NCI-H1417 treated with DMSO at 0.1 percent for 48 hours (cell line): ENCODE data around the gene VGLL4.
"Not testable (repeated sequence)": the region's sequence is repeated elsewhere in the genome, so short reads cannot be mapped to it uniquely, and the experiment has no call there.

ENCODE experiments used
- DNase-seq: peaks from one replicate; lab custom pipeline; 2025; lab: John Stamatoyannopoulos, UW

Gene VGLL4

DNA sequence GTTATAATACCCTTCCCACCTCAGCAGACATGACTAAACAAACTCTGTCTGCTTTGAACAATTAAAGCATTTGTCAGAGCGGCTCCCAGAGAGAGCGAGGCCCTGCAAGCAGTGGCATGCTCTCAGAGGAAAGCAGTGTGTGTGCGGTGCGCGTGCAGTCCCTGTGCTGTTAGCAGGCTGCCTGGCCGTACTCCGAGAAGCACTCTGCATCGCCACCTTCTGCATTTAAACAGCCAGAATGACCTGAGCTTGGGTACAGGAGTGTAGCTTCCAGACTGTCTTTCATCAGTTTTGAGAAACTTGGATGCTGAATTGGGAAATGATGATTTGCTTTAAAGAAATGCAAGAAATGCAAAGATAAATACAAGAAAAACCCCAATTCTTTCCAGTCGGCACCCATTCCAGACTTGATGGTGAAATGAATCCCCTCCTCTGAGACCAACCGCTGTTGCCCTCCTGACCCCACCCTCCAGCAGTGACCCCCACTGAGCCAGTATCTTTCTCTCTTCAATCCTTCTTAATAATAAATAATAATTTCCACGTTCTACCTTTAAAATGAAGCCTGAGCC is 113.5 kb downstream of the VGLL4 start:
- no peak for DNase-seq

GRCh38 chr3:11529281-11529680 is 114.4 kb downstream of the VGLL4 start:
- no peak for DNase-seq

- DNase-seq = not testable (repeated sequence)
Measured at GRCh38 chr3:11526121-11526520, 117.6 kb downstream of the VGLL4 start.

DNA sequence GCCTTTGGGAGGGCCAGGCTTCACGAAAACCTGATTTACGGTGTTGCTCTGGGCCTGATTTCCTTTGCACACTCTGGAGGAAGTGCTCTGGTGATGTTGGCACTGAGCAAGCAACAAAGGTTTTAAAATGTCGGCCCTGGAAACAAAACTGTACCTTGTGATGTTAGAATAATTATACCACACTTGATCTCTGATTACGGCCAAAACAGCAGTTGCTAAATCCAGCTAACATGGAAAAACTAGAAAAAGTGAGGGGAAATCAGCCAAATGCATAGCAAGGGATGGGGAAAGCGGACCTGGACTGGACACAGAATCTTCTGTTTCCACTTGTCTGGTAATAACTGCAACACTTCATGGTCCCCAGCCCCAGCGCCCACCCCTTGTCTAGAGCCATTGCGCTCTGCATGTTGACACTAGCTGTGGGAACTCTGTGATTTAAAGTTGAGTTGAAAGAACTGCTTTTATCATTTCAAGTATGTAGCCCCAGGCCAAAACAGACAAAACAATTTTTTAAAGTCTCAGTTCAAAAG is 120.1 kb downstream of the VGLL4 start:
- no peak for DNase-seq

- DNase-seq = no peak
Measured at GRCh38 chr3:11522953-11523571, 120.7 kb downstream of the VGLL4 start.

- DNase-seq = no peak
Measured at GRCh38 chr3:11522398-11522715, 121.4 kb downstream of the VGLL4 start.

GRCh38 chr3:11521167-11521566 is 122.5 kb downstream of the VGLL4 start:
- DNase-seq = no peak

GRCh38 chr3:11517601-11518000 is 126.1 kb downstream of the VGLL4 start:
- no peak for DNase-seq

DNA sequence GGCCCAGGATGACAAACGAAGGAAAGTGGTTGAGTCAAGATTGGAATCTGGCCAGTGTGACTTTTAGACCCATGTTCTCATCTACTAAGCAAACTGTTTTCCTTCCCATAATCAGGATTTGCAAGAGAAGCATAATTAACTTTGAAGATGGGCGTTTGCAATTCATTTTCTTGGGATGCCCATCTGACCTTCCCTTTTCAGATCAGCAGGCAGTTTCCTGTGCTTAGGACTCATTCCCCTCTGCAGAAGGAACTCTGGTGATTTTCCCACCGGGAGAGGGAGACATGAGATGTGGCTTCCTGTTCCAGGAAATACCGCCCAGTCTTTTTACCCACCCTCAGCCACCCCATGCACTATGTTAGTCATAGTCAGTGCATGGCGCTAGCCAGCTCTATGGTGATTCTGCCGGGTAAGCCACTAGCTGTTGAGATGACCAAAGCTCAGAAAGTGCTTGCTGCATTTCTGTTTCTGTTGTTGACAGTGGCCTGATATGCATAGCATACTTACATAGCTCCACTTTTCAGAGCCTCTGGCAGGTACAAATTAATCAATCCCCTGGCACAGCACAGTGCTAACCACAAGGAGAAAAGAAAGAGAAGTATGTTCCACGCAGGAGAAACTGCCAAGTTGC is 129.4 kb downstream of the VGLL4 start:
- no peak for DNase-seq

DNA sequence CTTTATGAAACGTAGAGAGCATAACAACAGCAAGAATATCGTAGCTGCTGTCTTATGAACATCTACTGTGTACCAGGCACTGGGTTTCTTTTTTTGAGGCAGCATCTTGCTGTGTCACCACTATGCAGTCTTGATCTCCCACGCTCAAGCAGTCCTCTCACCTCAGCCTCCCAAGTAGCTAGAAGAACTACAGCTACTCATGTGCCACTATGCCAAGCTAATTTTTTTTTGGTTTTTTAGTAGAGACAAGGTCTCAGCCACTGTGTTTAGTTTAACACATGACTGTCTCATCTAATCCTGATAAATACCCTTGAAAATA is 129.9 kb downstream of the VGLL4 start:
- DNase-seq = no peak

- DNase-seq = not testable (repeated sequence)
Measured at GRCh38 chr3:11513125-11513816, 130.4 kb downstream of the VGLL4 start.

DNA sequence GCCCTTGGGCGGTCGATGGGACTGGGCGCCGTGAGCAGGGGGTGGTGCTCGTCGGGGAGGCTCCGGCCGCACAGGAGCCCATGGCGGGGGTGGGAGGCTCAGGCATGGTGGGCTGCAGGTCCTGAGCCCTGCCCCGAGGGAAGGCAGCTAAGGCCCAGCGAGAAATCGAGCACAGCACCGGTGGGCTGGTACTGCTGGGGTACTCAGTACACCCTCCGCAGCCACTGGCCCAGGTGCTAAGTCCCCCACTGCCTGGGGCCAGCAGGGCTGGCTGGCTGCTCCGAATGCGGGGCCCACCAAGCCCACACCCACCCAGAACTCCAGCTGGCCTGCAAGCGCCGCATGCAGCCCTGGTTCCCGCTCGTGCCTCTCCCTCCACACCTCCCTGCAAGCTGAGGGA is 132.1 kb downstream of the VGLL4 start:
- DNase-seq = not testable (repeated sequence)

GRCh38 chr3:11510356-11510755 is 133.4 kb downstream of the VGLL4 start:
- DNase-seq = no peak

- DNase-seq = no peak
Measured at GRCh38 chr3:11510001-11510340, 133.7 kb downstream of the VGLL4 start.

DNA sequence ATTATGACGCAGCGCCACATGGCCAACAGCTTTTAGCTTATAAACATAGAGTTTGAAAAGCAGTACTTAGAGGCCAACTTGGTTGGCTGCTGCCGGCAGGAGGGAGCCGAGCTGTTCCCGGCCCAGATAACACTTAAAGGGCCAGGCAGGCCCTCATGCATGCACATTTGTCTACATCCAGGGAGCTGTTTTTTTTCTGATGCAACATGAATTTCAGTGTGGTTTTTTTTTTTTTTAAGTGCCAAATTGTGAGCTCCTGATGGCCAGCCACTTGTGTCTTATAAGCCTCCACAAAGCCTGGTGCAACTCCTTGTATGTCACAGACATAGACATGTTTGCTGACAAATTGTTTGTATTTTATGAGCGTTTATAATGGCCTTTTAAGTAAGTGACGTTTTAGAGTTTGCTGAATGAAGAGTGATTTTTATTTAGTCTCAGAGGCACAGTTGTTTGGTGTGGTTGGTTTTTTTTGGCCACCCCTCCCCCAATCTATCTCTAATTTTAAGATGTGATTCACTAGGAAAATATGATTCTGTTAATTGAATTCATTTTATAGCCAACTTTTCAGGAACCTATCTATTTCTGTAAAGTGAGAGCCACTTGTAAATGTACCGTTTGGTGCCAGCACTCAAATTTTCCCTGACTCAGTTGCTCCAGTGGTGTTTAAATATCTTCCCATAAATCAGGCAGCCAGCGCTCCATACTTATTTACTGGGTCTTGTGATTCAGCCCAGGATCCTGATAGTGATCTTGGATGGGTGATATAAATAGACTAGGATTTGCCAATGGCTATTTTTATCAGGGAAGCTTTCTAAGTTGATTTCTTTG is 134.3 kb downstream of the VGLL4 start:
- no peak for DNase-seq

DNA sequence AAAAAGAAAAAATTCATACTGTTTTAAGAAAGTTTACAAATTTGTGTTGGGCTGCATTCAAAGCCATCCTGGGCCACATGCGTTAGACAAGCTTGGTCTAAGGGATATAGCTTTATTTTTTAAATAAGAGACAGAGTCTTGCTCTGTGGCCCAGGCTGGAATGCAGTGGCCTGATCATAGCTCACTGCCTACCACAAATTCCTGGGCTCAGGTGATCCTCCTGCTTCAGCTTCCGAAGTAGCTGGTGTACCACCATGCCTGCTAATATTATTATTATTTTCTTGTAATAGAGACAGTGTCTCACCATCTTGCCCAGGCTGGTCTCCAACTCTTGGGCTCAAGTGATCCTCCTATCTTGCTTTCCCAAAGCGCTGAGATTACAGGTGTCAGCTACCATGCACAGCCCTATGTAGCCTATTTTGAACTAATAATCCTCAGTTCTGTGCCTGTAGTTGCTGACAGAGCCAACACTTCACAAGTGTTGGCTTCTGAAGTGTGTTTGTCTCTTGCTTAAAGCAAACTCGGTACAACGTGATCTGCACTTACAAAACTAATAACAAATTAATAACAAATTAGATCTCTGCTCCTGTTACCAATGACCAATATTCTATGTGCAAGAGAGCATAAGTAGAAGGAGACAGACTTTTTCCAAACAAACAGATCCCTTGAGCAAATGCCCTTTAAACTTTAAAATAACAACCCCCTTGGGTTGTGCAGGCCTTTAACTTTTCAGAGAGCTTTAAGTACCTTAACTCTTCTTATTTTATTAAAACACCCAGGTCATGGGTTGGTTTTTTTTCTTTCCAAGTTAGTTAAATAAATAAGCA is 135.2 kb downstream of the VGLL4 start:
- DNase-seq = no peak

DNA sequence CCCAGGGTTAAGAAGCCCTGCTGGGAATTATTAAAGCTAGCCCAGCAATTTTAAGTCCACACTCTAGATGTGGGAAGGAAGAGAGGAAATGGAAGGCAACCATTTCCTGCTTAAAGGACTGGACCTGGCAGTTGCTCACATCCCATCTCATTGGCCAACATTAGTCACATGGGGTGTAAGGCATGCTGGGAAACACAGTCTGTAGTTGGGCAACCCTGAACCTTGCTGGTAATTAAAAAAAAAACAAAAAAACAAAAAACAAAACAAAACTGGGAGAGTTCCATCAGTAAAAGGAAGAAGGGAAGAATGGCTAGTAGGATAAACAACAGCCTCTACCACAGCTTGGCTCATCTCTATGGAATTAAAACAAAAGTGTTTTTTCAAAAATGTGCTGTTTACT is 136.0 kb downstream of the VGLL4 start:
- no peak for DNase-seq
